ENCODE results near the gene B4GAT1.

B4GAT1 gene

DNA sequence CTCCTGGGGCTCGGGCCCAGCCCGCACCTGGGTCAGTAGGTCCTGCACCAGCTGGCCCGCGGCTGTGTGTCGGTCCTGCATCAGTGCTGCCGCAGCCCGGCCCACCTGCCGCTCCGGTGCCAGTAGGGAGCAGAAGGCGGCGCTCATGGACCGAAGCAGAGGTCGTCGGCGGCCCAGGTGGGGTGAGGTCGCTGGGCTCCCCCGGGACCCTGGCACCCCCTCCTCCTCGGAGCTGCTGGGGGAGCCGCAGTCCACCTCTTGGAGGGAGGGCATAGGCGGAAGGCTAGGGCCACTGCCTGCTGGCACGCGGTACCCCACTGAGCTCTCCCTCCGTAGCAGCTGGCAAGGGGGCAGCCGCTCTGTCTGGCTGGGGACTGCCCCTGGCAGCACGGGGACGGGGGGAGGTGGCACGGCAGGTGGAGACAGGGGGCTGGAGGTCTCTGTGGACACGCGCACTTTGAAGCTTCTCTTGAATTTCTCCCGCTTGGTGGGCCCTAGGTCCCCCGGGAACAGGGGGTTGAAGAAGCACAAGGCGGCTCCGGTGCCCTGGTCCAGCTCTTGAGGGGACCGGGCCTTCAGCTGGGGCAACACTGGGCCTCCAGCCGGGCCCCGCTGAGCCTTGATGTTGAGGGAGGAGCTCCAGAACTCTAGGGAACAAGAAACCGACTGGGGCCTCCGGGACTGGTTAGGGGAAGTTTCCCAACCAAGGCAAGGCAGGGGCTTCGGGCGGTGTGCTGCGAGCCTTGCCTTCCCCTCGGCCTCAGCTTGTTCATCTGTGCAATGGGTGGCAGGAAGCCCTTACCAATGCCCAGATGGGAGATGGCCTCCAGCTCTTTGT lies 12.6 kb downstream of the B4GAT1 start:
- Histone ChIP-seq H3K4me3 (ENCODE audit: low read length in 2 of 2) (peak overlapping the region in 1 of 2 donors; percentile 53), H3K36me3 (replicated peaks in 1 of 2; ENCODE audit: control insufficient read depth in 2 of 2, insufficient read depth in 2 of 2, low read length in 2 of 2) (peaks cover 14 to 19% of the 10 kb centered on the region in 2 donors), H2AK5ac (ENCODE audit: low read depth, low read length) (peak overlapping the region; percentile 12), H3K79me1 (ENCODE audit: low read depth, low read length) (peaks cover 5% of the 10 kb centered on the region), H3K27me3 (ENCODE audit: control insufficient read depth in 3 of 3, insufficient read depth in 3 of 3, low read depth in 1 of 3, low read length in 3 of 3) (no peaks in the 10 kb centered on the region), H3K4me2 (ENCODE audit: insufficient read depth, low read length, poor library complexity, severe bottlenecking) (peak overlapping the region; percentile 97), H3K4me1 (ENCODE audit: control insufficient read depth in 2 of 2, insufficient read depth in 1 of 2, low read depth in 1 of 2, low read length in 2 of 2) (peaks cover 15 to 24% of the 10 kb centered on the region in 2 donors), H3K4ac (ENCODE audit: low read length) (no peak overlapping the region), H4K8ac (ENCODE audit: low read depth, low read length) (peak overlapping the region; percentile 17), H2BK120ac (ENCODE audit: low read depth, low read length) (no peak overlapping the region), H3K9me3 (replicated peaks in 1 of 2; ENCODE audit: control insufficient read depth in 2 of 2, insufficient read depth in 1 of 2, low read depth in 1 of 2, low read length in 2 of 2) (no peaks in the 10 kb centered on the region), H2AFZ (ENCODE audit: low read length) (peak overlapping the region; percentile 87), H3K9ac (ENCODE audit: low read depth, low read length, poor library complexity) (peak overlapping the region; percentile 70), H4K91ac (ENCODE audit: low read depth, low read length, poor library complexity) (peak overlapping the region; percentile 24), H3K14ac (ENCODE audit: low read length) (no peak overlapping the region), H3K27ac (replicated peaks; ENCODE audit: low read length) (no peak overlapping the region), H3K23ac (ENCODE audit: low read depth, low read length, poor library complexity) (peak overlapping the region; percentile 81), H3K18ac (ENCODE audit: low read length) (peak overlapping the region; percentile 76), H2BK15ac (ENCODE audit: low read length) (peak overlapping the region; percentile 98), H2BK5ac (ENCODE audit: low read length) (peak overlapping the region; percentile 77), H2BK12ac (ENCODE audit: low read length) (peak overlapping the region; percentile 99)
- DNase-seq (ENCODE audit: low spot score): no peak
- WGBS, 2 donors (ENCODE audit: extremely low coverage in 2 of 2, insufficient read length in 2 of 2, insufficient replicate concordance in 1 of 2): no CpG with 5 or more reads among the region's 42 CpGs

DNA sequence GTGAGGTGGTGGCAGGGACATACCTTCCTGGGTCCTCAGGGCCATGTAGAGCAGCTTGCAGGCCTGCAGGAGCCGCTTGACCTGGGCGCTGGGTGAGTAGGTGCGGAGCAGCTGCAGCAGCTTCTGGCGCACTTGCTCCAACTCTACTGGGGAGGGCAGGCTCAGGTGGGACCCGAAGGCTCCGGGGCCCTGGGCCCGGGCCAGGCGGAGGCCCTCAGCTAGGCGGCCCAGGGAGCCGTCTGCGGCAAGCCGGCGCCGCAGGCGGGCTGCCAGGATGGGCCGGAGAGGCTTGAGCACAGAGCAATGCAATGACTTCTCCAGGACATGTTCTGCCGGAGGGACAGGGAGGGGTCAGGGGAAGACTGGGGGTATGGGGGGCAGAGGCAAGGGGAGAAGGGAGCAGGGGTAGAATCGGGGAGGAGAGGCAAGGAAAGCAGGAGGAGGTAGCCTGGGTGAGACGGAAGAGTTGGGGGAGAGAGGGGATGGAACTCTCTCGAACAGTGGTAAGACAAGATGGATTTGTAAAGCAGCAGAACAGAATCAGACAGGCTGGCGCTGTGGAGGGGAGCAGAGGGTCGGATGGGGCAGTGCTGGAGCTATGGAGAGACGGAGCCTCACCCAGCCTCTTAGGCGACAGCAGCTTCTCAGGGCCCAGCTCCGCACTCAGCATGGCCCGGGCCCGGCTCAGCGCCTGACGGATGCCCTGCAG lies 13.4 kb downstream of the B4GAT1 start:
- no peak overlapping the region for H2AFZ ChIP-seq (ENCODE audit: low read length)
- no peak overlapping the region for H3K18ac ChIP-seq (ENCODE audit: low read length)
- no peak for DNase-seq (ENCODE audit: low spot score)
- H2AK5ac ChIP-seq (ENCODE audit: low read depth, low read length): peak overlapping the region; percentile 12
- H3K14ac ChIP-seq (ENCODE audit: low read length): no peak overlapping the region
- H3K79me1 ChIP-seq (ENCODE audit: low read depth, low read length): peaks cover 5% of the 10 kb centered on the region
- no CpG with 5 or more reads among the region's 29 CpGs for WGBS, 2 donors (ENCODE audit: extremely low coverage in 2 of 2, insufficient read length in 2 of 2, insufficient replicate concordance in 1 of 2)
- peak overlapping the region; percentile 17 for H4K8ac ChIP-seq (ENCODE audit: low read depth, low read length)
- H2BK5ac ChIP-seq (ENCODE audit: low read length): peak overlapping the region; percentile 77
- no peaks in the 10 kb centered on the region for H3K27me3 ChIP-seq (ENCODE audit: control insufficient read depth in 3 of 3, insufficient read depth in 3 of 3, low read depth in 1 of 3, low read length in 3 of 3)
- no peak overlapping the region for H2BK120ac ChIP-seq (ENCODE audit: low read depth, low read length)
- H3K4me1 ChIP-seq (ENCODE audit: control insufficient read depth in 2 of 2, insufficient read depth in 1 of 2, low read depth in 1 of 2, low read length in 2 of 2): peaks cover 15 to 24% of the 10 kb centered on the region in 2 donors
- H3K36me3 ChIP-seq (replicated peaks in 1 of 2; ENCODE audit: control insufficient read depth in 2 of 2, insufficient read depth in 2 of 2, low read length in 2 of 2): peaks cover 12% of the 10 kb centered on the region in 2 donors
- no peak overlapping the region for H3K4me2 ChIP-seq (ENCODE audit: insufficient read depth, low read length, poor library complexity, severe bottlenecking)
- peak overlapping the region; percentile 1 for H2BK15ac ChIP-seq (ENCODE audit: low read length)
- H3K4me3 ChIP-seq (ENCODE audit: low read length in 2 of 2): no peak overlapping the region
- H3K4ac ChIP-seq (ENCODE audit: low read length): no peak overlapping the region
- H3K27ac ChIP-seq (replicated peaks; ENCODE audit: low read length): no peak overlapping the region
- H3K23ac ChIP-seq (ENCODE audit: low read depth, low read length, poor library complexity): no peak overlapping the region
- H4K91ac ChIP-seq (ENCODE audit: low read depth, low read length, poor library complexity): no peak overlapping the region
- peak overlapping the region; percentile 99 for H2BK12ac ChIP-seq (ENCODE audit: low read length)
- H3K9me3 ChIP-seq (replicated peaks in 1 of 2; ENCODE audit: control insufficient read depth in 2 of 2, insufficient read depth in 1 of 2, low read depth in 1 of 2, low read length in 2 of 2): no peaks in the 10 kb centered on the region
- no peak overlapping the region for H3K9ac ChIP-seq (ENCODE audit: low read depth, low read length, poor library complexity)

DNA sequence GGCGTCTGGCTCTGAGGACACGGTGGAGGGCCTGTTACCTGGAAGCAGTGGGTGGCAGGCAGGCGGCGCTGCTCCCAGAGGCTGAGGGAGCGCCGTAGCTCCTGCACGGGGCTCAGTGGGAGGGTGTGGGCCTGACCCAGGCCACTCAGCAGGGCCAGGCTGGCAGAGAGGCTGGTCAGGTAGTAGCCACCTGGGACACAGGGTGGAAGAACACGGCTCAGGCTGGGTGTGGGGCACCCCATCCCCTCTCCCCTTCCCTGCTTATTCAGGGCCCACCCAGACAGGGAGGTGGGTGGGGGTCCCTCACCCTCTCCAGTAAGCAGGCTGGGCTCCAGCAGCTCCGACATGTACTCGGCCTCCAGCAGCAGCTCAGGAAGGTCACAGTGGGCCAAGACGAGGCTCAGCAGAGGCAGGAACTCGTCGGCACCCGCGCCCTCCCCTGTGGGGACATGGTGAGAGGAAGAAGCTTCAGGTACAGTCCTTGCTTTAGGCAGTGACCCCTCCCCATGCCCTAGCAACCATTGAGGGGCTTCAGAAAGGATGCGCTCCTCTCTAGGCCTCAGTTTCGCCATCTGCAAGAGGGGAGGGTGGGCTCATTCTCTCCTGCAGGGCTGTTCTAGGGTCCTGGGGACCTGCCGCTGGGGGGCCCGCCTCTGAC lies 14.1 kb downstream of the B4GAT1 start:
- DNase-seq (ENCODE audit: low spot score): no peak

More for the DNA sequence above, 14.1 kb downstream of the B4GAT1 start:
- H4K8ac ChIP-seq (ENCODE audit: low read depth, low read length): no peak overlapping the region
- H3K79me1 ChIP-seq (ENCODE audit: low read depth, low read length): peaks cover 4% of the 10 kb centered on the region
- H3K23ac ChIP-seq (ENCODE audit: low read depth, low read length, poor library complexity): no peak overlapping the region
- no peaks in the 10 kb centered on the region for H3K27me3 ChIP-seq (ENCODE audit: control insufficient read depth in 3 of 3, insufficient read depth in 3 of 3, low read depth in 1 of 3, low read length in 3 of 3)
- peak overlapping the region in 1 of 2 donors; percentile 19 for H3K4me3 ChIP-seq (ENCODE audit: low read length in 2 of 2)
- peak overlapping the region; percentile 55 for H3K9ac ChIP-seq (ENCODE audit: low read depth, low read length, poor library complexity)
- no peak overlapping the region for H2BK5ac ChIP-seq (ENCODE audit: low read length)
- no peak overlapping the region for H2AFZ ChIP-seq (ENCODE audit: low read length)
- H2BK12ac ChIP-seq (ENCODE audit: low read length): no peak overlapping the region
- peaks cover 18 to 28% of the 10 kb centered on the region in 2 donors for H3K4me1 ChIP-seq (ENCODE audit: control insufficient read depth in 2 of 2, insufficient read depth in 1 of 2, low read depth in 1 of 2, low read length in 2 of 2)
- H4K91ac ChIP-seq (ENCODE audit: low read depth, low read length, poor library complexity): no peak overlapping the region
- no peak overlapping the region for H3K14ac ChIP-seq (ENCODE audit: low read length)
- H2BK120ac ChIP-seq (ENCODE audit: low read depth, low read length): no peak overlapping the region
- H3K9me3 ChIP-seq (replicated peaks in 1 of 2; ENCODE audit: control insufficient read depth in 2 of 2, insufficient read depth in 1 of 2, low read depth in 1 of 2, low read length in 2 of 2): no peaks in the 10 kb centered on the region
- no peak overlapping the region for H3K4ac ChIP-seq (ENCODE audit: low read length)
- no CpG with 5 or more reads among the region's 19 CpGs for WGBS, 2 donors (ENCODE audit: extremely low coverage in 2 of 2, insufficient read length in 2 of 2, insufficient replicate concordance in 1 of 2)
- H2AK5ac ChIP-seq (ENCODE audit: low read depth, low read length): no peak overlapping the region
- peak overlapping the region; percentile 51 for H3K18ac ChIP-seq (ENCODE audit: low read length)
- peaks cover 5 to 8% of the 10 kb centered on the region in 2 donors for H3K36me3 ChIP-seq (replicated peaks in 1 of 2; ENCODE audit: control insufficient read depth in 2 of 2, insufficient read depth in 2 of 2, low read length in 2 of 2)
- peak overlapping the region; percentile 1 for H2BK15ac ChIP-seq (ENCODE audit: low read length)
- H3K4me2 ChIP-seq (ENCODE audit: insufficient read depth, low read length, poor library complexity, severe bottlenecking): no peak overlapping the region
- no peak overlapping the region for H3K27ac ChIP-seq (replicated peaks; ENCODE audit: low read length)

Measured in neuronal stem cell (in vitro differentiated cells).